Measurements from ENCODE around the gene MANSC4. TPM values are rescaled to one million over a fixed set of nuclear protein-coding genes. Genes with fewer than 3 reads are reported as not detected.

MANSC4 gene
- total and polyA plus RNA-seq, 2 of the 13 experiments (the other 11 are each of a cell fraction or from before 2014, with no cell fraction given), result not detected

- TF ChIP-seq HHEX (CRISPR knock-in tag; IDR thresholded peaks at IDR 0.05) (no peak), ONECUT2 (CRISPR knock-in tag; IDR thresholded peaks at IDR 0.05) (no peak), GLI4 (CRISPR knock-in tag; IDR thresholded peaks at IDR 0.05; ENCODE audit: borderline replicate concordance) (no peak), FLYWCH1 (CRISPR knock-in tag; IDR thresholded peaks at IDR 0.05) (no peak), ZNF451 (CRISPR knock-in tag; IDR thresholded peaks at IDR 0.05) (no peak), ZBED4 (CRISPR knock-in tag; IDR thresholded peaks at IDR 0.05; ENCODE audit: borderline replicate concordance) (no peak), ZNF432 (CRISPR knock-in tag; IDR thresholded peaks at IDR 0.05; ENCODE audit: borderline replicate concordance) (no peak), TP53 (CRISPR knock-in tag; conservative IDR thresholded peaks at IDR 0.05) (no peak), SRSF9 (IDR thresholded peaks at IDR 0.05; ENCODE audit: borderline replicate concordance, insufficient read depth, low read depth, low read length, poor library complexity, severe bottlenecking) (no peak), SMAD1 (CRISPR knock-in tag; IDR thresholded peaks at IDR 0.05; ENCODE audit: borderline replicate concordance, low read depth) (no peak), ZUFSP (CRISPR knock-in tag; IDR thresholded peaks at IDR 0.05; ENCODE audit: borderline replicate concordance) (no peak), CCDC6 (CRISPR knock-in tag; IDR thresholded peaks at IDR 0.05) (no peak), ATAD3A (CRISPR knock-in tag; IDR thresholded peaks at IDR 0.05) (no peak), ZNF598 (CRISPR knock-in tag; IDR thresholded peaks at IDR 0.05; ENCODE audit: borderline replicate concordance) (no peak)
- no peaks in the 10 kb centered on the region for H4K20me1 ChIP-seq (ENCODE audit: insufficient read depth, low read length)
- H3K4me1 ChIP-seq (ENCODE audit: insufficient read depth, low read length), result no peaks in the 10 kb centered on the region
- no peaks in the 10 kb centered on the region for H3K79me2 ChIP-seq (ENCODE audit: insufficient read depth, low read length)
- H3K4me2 ChIP-seq (ENCODE audit: low read depth, low read length), result no peak overlapping the region
- no peak overlapping the region for H3K27ac ChIP-seq (ENCODE audit: extremely low read length, insufficient read depth, low read length)
- no peak overlapping the region for H2AFZ ChIP-seq (ENCODE audit: low read length)
- intact Hi-C loops (cut with micrococcal nuclease; ENCODE audit: unreplicated experiment) (loop anchor here (1.0 kb wide), 1 partner anchor 89 kb away; no protein-coding TSS in a partner anchor), in situ Hi-C loops (cut with HindIII; ENCODE audit: extremely low pct_ligation_motif_present, low pct_unique_long_range_greater_than_20kb) (no loop called here)
- BruUV-seq (replicated peaks), result no TSS peak
- 51% methylated on average over 3 of the region's 3 CpGs for WGBS (ENCODE audit: low lambda C conversion rate)
- no peak for DNase-seq (ENCODE audit: low spot score)
- ATAC-seq, result no peak
- no peaks in the 10 kb centered on the region for H3K36me3 ChIP-seq (replicated peaks in 1 of 2; ENCODE audit: control insufficient read depth in 1 of 2, insufficient read depth in 2 of 2, low read length in 2 of 2)
- H3K4me3 ChIP-seq (replicated peaks in 1 of 3; ENCODE audit: insufficient read depth in 1 of 3, low read depth in 2 of 3, low read length in 3 of 3), result no peak overlapping the region
- CTCF ChIA-PET (ENCODE audit: low intra/inter-chr PET ratio, low total read pairs), result no interaction called here
- H3K9ac ChIP-seq (ENCODE audit: insufficient read depth, low read depth, low read length), result no peak overlapping the region
- H3K27me3 ChIP-seq (ENCODE audit: control insufficient read depth in 1 of 2, insufficient read depth in 2 of 2, low read length in 2 of 2), result no peaks in the 10 kb centered on the region; a peak in 1 of 5 replicates
- POLR2A ChIA-PET, result no interaction called here
- FAIRE-seq, result no peak
- no peaks in the 10 kb centered on the region for H3K9me3 ChIP-seq (ENCODE audit: low read length)
Observed at GRCh38 chr12:27771481-27772327, 8.3 kb downstream of the MANSC4 start.
